GM10266 (cell line): ENCODE measurements around the gene ZNF778.

Source experiments
- DNase-seq: peaks from one replicate; pipeline ENCODE4 v3.0.0; 2012; ENCODE audit errors: extremely low spot score
- TF ChIP-seq, protein P1 (sequence below): IDR thresholded peaks from 2 replicates; pipeline ENCODE4 v1.5.1; 2012; ENCODE audit warnings: mild to moderate bottlenecking, low read depth; ENCODE audit not compliant: control insufficient read depth, insufficient read depth; ENCODE audit errors: missing control alignments

Gene ZNF778

GRCh38 chr16:89269805-89270665 is 52.5 kb downstream of the ZNF778 start:
- DNase-seq = no peak
- TF ChIP-seq, protein P1, sequence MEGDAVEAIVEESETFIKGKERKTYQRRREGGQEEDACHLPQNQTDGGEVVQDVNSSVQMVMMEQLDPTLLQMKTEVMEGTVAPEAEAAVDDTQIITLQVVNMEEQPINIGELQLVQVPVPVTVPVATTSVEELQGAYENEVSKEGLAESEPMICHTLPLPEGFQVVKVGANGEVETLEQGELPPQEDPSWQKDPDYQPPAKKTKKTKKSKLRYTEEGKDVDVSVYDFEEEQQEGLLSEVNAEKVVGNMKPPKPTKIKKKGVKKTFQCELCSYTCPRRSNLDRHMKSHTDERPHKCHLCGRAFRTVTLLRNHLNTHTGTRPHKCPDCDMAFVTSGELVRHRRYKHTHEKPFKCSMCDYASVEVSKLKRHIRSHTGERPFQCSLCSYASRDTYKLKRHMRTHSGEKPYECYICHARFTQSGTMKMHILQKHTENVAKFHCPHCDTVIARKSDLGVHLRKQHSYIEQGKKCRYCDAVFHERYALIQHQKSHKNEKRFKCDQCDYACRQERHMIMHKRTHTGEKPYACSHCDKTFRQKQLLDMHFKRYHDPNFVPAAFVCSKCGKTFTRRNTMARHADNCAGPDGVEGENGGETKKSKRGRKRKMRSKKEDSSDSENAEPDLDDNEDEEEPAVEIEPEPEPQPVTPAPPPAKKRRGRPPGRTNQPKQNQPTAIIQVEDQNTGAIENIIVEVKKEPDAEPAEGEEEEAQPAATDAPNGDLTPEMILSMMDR = no peak

GRCh38 chr16:89270666-89271345 is 53.3 kb downstream of the ZNF778 start:
- DNase-seq = no peak
- TF ChIP-seq, protein P1 = no peak

DNA sequence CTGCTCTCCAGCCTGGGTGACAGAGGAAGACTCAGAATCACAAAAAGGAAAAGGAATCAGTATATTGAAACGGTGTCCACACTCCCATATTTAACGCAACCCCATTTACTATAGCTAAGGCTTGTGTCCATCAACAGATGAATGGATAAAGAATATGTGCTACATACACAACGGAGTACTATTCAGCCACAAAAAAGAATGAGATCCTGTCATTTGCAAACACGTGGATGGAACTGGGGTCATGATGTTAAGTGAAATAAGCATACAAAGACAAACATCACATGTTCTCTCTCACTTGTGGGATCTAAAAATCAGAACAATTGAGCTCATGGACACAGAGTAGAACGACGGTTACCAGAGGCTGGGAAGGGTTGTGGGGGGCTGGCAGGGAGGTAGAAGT is 55.1 kb downstream of the ZNF778 start:
- DNase-seq = no peak

GRCh38 chr16:89273741-89274472 is 56.4 kb downstream of the ZNF778 start:
- DNase-seq = no peak
- TF ChIP-seq, protein P1 = no peak

More for the DNA sequence above, 55.1 kb downstream of the ZNF778 start:
- TF ChIP-seq, protein P1 = no peak

DNA sequence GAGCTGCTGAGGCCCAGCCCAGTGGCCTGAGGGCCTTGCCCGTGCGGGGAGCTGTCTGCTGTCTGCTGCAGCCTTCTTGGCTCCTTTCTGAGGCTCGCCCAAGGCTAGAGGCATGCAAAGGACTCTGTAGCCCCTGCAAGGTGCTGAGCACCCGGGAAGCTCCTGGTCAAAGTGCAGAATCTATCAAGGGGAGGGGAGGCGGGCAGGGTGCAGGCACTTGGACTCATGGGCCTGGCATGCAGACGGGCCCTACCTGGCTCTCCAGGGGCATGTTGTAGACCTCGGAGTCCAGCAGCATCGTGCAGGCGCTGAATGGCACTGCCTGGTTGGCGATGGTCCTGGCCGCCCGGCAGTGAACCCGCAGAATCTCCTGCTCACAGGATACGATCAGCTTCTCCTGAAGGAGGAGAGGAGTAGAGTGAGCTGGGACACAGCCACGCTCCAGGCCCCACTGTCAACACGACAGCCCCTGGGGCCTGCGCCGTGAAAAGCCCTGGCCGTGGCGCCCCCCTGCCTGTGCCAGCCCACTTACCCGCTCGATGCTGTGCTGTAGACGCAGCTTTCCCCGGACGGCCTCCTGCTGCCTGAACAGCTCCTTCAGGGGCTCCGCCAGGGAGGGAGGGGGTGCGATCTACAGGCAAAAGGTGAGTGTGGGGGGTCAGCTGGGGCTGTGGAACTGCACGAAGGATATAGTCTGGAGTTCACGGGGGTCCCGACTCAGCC is 57.2 kb downstream of the ZNF778 start:
- TF ChIP-seq, protein P1 = no peak

GRCh38 chr16:89275284-89275584 is 57.7 kb downstream of the ZNF778 start:
- TF ChIP-seq, protein P1 = no peak
- no peak for DNase-seq

More for the DNA sequence above, 57.2 kb downstream of the ZNF778 start:
- no peak for DNase-seq
